Fibroblast of villous mesenchyme (primary cell): ENCODE measurements around the gene CD300LD. TPM values are rescaled to one million over a fixed set of nuclear protein-coding genes. Genes with fewer than 3 reads are reported as not detected.
"Not testable (repeated sequence)": the region's sequence is repeated elsewhere in the genome, so short reads cannot be mapped to it uniquely, and the experiment has no call there.

Source experiments
- DNase-seq: peaks from one replicate; pipeline ENCODE4 v3.0.0-alpha.2; 2010; ENCODE audit warnings: low read depth
- H3K4me3 ChIP-seq: 2 replicates; pipeline ENCODE4 v1.5.1; 2011; ENCODE audit warnings: low read depth, mild to moderate bottlenecking, low read length
- CTCF ChIP-seq: IDR thresholded peaks from 2 replicates; pipeline ENCODE4 v1.5.1; 2012; ENCODE audit warnings: low read depth, mild to moderate bottlenecking, low read length; ENCODE audit not compliant: insufficient read depth
- total RNA-seq: library from RNA; depleted of rRNA; stranded (reverse); fragments of >200 nt; gene quantifications from 2 replicates; pipeline ENCODE4 v1.2.3, GENCODE V29; 2012

The CD300LD gene
- total RNA-seq, 1 donor: not detected

DNA sequence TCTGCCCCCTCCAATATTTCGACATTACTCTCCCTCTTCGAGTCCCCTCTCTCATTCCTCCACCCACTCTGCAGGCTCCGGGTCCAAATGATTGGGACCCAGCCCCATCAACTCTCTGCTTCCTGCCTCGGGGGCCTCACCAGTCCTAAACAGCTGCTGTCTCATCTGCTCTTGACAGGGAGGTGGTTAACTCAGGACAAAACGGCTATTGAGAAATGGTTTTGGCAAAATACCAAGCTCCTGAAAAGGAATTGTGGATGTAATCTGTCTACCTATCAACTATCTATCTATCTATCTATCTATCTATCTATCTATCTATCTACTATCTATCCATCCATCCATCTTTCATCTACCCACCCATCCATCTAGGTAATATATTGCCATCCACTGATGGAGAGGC is 27.0 kb downstream of the CD300LD start:
- DNase-seq: no peak
- TF ChIP-seq CTCF: no peak
- no peak overlapping the region for H3K4me3 ChIP-seq

GRCh38 chr17:74563358-74563757 is 28.7 kb downstream of the CD300LD start:
- no peak overlapping the region for H3K4me3 ChIP-seq
- TF ChIP-seq CTCF: no peak
- no peak for DNase-seq

GRCh38 chr17:74561586-74561985 is 30.5 kb downstream of the CD300LD start:
- TF ChIP-seq CTCF: no peak
- no peak for DNase-seq
- no peak overlapping the region for H3K4me3 ChIP-seq

GRCh38 chr17:74558882-74559519 is 33.1 kb downstream of the CD300LD start:
- TF ChIP-seq CTCF: no peak
- H3K4me3 ChIP-seq: no peak overlapping the region
- DNase-seq: no peak

DNA sequence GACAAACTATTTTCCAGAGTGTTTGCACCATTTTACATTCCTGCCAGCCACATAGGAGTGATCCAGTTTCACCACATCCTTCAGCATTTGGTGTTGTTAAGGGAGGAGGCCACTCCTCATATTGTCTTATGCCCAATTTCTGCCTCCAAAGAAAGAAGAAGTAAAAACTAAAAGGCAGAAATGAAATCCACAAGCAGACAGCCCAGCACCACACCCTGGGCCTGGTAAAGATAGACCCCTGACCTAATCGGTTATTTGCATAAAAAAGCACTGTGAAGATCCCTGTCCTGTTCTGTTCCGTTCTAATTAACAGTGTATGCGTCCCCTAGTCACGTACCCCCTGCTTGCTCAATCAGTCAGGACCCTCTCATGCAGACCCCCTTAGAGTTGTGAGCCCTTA is 33.7 kb downstream of the CD300LD start:
- not testable (repeated sequence) for H3K4me3 ChIP-seq, DNase-seq

GRCh38 chr17:74555427-74555940 is 36.6 kb downstream of the CD300LD start:
- no peak for TF ChIP-seq CTCF

GRCh38 chr17:74554909-74555308 is 37.2 kb downstream of the CD300LD start:
- no peak overlapping the region for H3K4me3 ChIP-seq
- no peak for TF ChIP-seq CTCF
- no peak for DNase-seq

More at GRCh38 chr17:74555427-74555940, 36.6 kb downstream of the CD300LD start:
- no peak for DNase-seq
- H3K4me3 ChIP-seq: no peak overlapping the region
